ENCODE measurements around the gene TPPP3. TPM values are rescaled to one million over a fixed set of nuclear protein-coding genes. Genes with fewer than 3 reads are reported as not detected.

TPPP3 gene
- total and polyA plus RNA-seq, 2 donors (not counting 3 experiments of a cell fraction or from before 2014, with no cell fraction given), result 0.33 to 1.3 TPM

DNA sequence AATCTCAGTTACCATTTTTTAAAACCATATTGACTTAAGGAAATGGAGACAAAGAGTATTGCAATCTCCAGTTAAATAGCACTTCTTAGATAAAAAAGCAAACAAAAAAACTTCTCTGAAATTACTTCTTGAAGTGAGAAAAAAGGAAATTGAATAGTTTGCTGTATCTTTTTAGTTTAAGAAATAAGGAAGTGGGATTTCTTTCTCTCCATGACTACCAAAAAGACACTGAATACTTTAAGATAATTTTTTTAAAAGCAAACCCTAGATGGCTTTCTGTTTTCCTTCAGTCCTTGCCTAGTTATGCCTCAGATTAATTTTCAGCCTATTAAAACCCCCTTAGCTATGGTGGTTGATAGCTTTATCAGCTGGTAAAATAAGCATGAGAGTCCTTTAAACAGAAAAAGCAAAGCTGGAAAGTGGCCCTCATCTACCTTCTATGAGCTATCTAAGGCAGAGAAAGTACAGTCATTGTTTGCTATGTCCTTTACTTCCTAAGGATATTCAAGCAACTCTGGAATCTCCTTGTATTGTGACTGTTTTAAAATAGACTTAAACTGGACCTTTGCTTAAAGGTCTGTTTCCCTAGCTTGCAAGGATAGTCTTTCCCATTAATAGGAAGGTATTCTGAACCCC is 28.6 kb downstream of the TPPP3 start:
- Histone ChIP-seq H3K4me2 (ENCODE audit: insufficient read depth, low read length) (peak overlapping the region; percentile 49), H3K27ac (ENCODE audit: insufficient read depth, low read depth, low read length) (no peak overlapping the region), H3K36me3 (ENCODE audit: control insufficient read depth in 2 of 2, extremely low read depth in 1 of 2, insufficient read depth in 2 of 2, low read length in 2 of 2) (no peaks in the 10 kb centered on the region), H3K9me1 (replicated peaks; ENCODE audit: control insufficient read depth, extremely low read depth, insufficient read depth, low read length) (no peaks in the 10 kb centered on the region), H3K27me3 (ENCODE audit: control insufficient read depth in 2 of 2, insufficient read depth in 2 of 2, low read length in 2 of 2) (peaks cover 14 to 20% of the 10 kb centered on the region in 2 experiments), H2AFZ (ENCODE audit: low read depth, low read length) (peak overlapping the region; percentile 71), H3K79me2 (ENCODE audit: control insufficient read depth, insufficient read depth, low read length) (no peaks in the 10 kb centered on the region), H3K9me3 (replicated peaks; ENCODE audit: control insufficient read depth, insufficient read depth, low read length) (no peaks in the 10 kb centered on the region), H3K4me3 (replicated peaks in 1 of 3; ENCODE audit: insufficient read depth in 1 of 3, low read depth in 1 of 3, low read length in 3 of 3) (no peak overlapping the region), H3K4me1 (ENCODE audit: control insufficient read depth, extremely low read depth, insufficient read depth, low read length) (peaks cover 7% of the 10 kb centered on the region), H3K9ac (replicated peaks; ENCODE audit: extremely low read depth, insufficient read depth, low read length) (no peak overlapping the region), H4K20me1 (replicated peaks; ENCODE audit: control insufficient read depth, extremely low read depth, insufficient read depth, low read length) (no peaks in the 10 kb centered on the region)
- DNase-seq (ENCODE audit: low read depth, low spot score), result peak; percentile 23
- TF ChIP-seq JUN (IDR thresholded peaks at IDR 0.05; ENCODE audit: borderline replicate concordance, insufficient read depth, insufficient read length, low read depth), result no peak
- no peak for TF ChIP-seq GATA2 (IDR thresholded peaks at IDR 0.05; ENCODE audit: insufficient read depth, insufficient read length, low read depth, low read length)
- ChIA-PET CTCF (interaction anchor here (0.6 to 1.6 kb wide), 11 partner anchors 9 to 166 kb away, joined by 3 to 6 read pairs (median 4); partner anchors contain the start of genes ELMO3, KCTD19, LRRC36 and TPPP3), POLR2A (no interaction called here)
- no peak for FAIRE-seq
- intact Hi-C loops (cut with micrococcal nuclease) (no loop called here), dilution Hi-C loops (cut with MboI; ENCODE audit: extremely low pct_ligation_motif_present, low sequenced_read_pairs) (no loop called here)
- BruUV-seq (replicated peaks), result no TSS peak

DNA sequence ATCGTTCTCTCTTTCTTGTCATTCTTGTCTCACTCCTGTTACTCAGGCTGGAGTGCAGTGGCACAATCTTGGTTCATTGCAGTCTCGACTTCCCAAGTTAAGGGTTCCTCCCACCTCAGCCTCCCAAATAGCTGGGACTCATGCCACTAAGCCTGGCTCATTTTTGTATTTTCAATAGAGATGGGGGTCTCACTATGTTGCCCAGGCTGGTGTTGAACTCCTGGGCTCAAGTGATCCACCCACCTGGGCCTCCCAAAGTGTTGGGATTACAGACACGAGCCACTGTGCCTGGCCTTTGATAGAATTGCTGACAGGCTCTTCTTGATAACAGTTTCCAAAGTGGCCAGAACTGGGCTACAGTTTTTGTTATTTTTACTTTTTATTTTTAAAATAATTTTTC is 32.3 kb downstream of the TPPP3 start:
- Histone ChIP-seq H3K79me2 (ENCODE audit: control insufficient read depth, insufficient read depth, low read length) (no peaks in the 10 kb centered on the region), H3K9me3 (replicated peaks; ENCODE audit: control insufficient read depth, insufficient read depth, low read length) (no peaks in the 10 kb centered on the region), H4K20me1 (replicated peaks; ENCODE audit: control insufficient read depth, extremely low read depth, insufficient read depth, low read length) (no peaks in the 10 kb centered on the region), H3K9ac (replicated peaks; ENCODE audit: extremely low read depth, insufficient read depth, low read length) (no peak overlapping the region), H3K4me3 (replicated peaks in 1 of 3; ENCODE audit: insufficient read depth in 1 of 3, low read depth in 1 of 3, low read length in 3 of 3) (no peak overlapping the region), H3K36me3 (ENCODE audit: control insufficient read depth in 2 of 2, extremely low read depth in 1 of 2, insufficient read depth in 2 of 2, low read length in 2 of 2) (no peaks in the 10 kb centered on the region), H3K27ac (ENCODE audit: insufficient read depth, low read depth, low read length) (no peak overlapping the region), H3K4me1 (ENCODE audit: control insufficient read depth, extremely low read depth, insufficient read depth, low read length) (peaks cover 9% of the 10 kb centered on the region), H2AFZ (ENCODE audit: low read depth, low read length) (no peak overlapping the region), H3K27me3 (ENCODE audit: control insufficient read depth in 2 of 2, insufficient read depth in 2 of 2, low read length in 2 of 2) (peaks cover 11 to 15% of the 10 kb centered on the region in 2 experiments), H3K4me2 (ENCODE audit: insufficient read depth, low read length) (no peak overlapping the region), H3K9me1 (replicated peaks; ENCODE audit: control insufficient read depth, extremely low read depth, insufficient read depth, low read length) (no peaks in the 10 kb centered on the region)
- ChIA-PET POLR2A (no interaction called here), CTCF (no interaction called here)
- intact Hi-C loops (cut with micrococcal nuclease), result no loop called here
- DNase-seq (ENCODE audit: low read depth, low spot score) (no peak), FAIRE-seq (no peak)
- no TSS peak for BruUV-seq (replicated peaks)
- dilution Hi-C loops (cut with MboI; ENCODE audit: extremely low pct_ligation_motif_present, low sequenced_read_pairs), result no loop called here
- no peak for TF ChIP-seq EZH2 (IDR thresholded peaks at IDR 0.05; ENCODE audit: borderline replicate concordance, low read depth, low read length, severe bottlenecking)
- TF ChIP-seq, protein P1, sequence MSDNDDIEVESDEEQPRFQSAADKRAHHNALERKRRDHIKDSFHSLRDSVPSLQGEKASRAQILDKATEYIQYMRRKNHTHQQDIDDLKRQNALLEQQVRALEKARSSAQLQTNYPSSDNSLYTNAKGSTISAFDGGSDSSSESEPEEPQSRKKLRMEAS (IDR thresholded peaks at IDR 0.05; ENCODE audit: insufficient read depth, insufficient read length), result no peak
- TF ChIP-seq MYC (IDR thresholded peaks at IDR 0.05; ENCODE audit: low read depth, low read length), result no peak
- TF ChIP-seq JUN (IDR thresholded peaks at IDR 0.05; ENCODE audit: borderline replicate concordance, insufficient read depth, insufficient read length, low read depth), result no peak
- TF ChIP-seq GATA2 (IDR thresholded peaks at IDR 0.05; ENCODE audit: insufficient read depth, insufficient read length, low read depth, low read length), result no peak
- TF ChIP-seq, protein P2, sequence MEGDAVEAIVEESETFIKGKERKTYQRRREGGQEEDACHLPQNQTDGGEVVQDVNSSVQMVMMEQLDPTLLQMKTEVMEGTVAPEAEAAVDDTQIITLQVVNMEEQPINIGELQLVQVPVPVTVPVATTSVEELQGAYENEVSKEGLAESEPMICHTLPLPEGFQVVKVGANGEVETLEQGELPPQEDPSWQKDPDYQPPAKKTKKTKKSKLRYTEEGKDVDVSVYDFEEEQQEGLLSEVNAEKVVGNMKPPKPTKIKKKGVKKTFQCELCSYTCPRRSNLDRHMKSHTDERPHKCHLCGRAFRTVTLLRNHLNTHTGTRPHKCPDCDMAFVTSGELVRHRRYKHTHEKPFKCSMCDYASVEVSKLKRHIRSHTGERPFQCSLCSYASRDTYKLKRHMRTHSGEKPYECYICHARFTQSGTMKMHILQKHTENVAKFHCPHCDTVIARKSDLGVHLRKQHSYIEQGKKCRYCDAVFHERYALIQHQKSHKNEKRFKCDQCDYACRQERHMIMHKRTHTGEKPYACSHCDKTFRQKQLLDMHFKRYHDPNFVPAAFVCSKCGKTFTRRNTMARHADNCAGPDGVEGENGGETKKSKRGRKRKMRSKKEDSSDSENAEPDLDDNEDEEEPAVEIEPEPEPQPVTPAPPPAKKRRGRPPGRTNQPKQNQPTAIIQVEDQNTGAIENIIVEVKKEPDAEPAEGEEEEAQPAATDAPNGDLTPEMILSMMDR (IDR thresholded peaks at IDR 0.05; ENCODE audit: extremely low read depth in 1 of 2, insufficient read depth in 1 of 2, low read depth in 1 of 2, low read length in 2 of 2), result no peak
- no peak for TF ChIP-seq POLR2AphosphoS5 (IDR thresholded peaks at IDR 0.05; ENCODE audit: insufficient read depth, low read depth, low read length)
- TF ChIP-seq FOS (IDR thresholded peaks at IDR 0.05; ENCODE audit: borderline replicate concordance, insufficient read depth, low read length), result no peak
- no peak for TF ChIP-seq POLR2A (IDR thresholded peaks at IDR 0.05; ENCODE audit: low read depth, low read length)

All from endothelial cell of umbilical vein (primary cell).